Keratinocyte (primary cell): ENCODE results near the gene KLHL22. TPM values are rescaled to one million over a fixed set of nuclear protein-coding genes. Genes with fewer than 3 reads are reported as not detected.
A peak's percentile ranks its signal among the peaks of the same experiment; 100 is the strongest.
"Not testable (repeated sequence)": the region's sequence is repeated elsewhere in the genome, so short reads cannot be mapped to it uniquely, and the experiment has no call there.

Experiments used
- DNase-seq: peaks from one replicate; pipeline ENCODE4 v3.0.0-alpha.2; 2011; ENCODE audit warnings: low read depth, missing footprints, low spot score
- FAIRE-seq: peaks from 2 replicates; lab custom pipeline; 2011; peaks lifted over from hg19 to GRCh38; lab: Jason Lieb, UNC
- H2AFZ ChIP-seq: 2 replicates; pipeline ENCODE4 v1.6.0; 2012; ENCODE audit warnings: low read length, control low read depth, inconsistent platforms; ENCODE audit not compliant: control insufficient read depth
- H3K27ac ChIP-seq: 2 replicates; pipeline ENCODE4 v1.5.1; 2011; ENCODE audit warnings: low read length; ENCODE audit not compliant: control insufficient read depth, insufficient read depth
- H3K27me3 ChIP-seq: 3 replicates; pipeline ENCODE4 v1.6.0; 2011; ENCODE audit warnings: low read length; ENCODE audit not compliant: control insufficient read depth, insufficient read depth; ENCODE audit errors: extremely low read depth
- H3K36me3 ChIP-seq, 2 experiments: 2 replicates in 1 of 2; 3 replicates in 1 of 2; pipeline ENCODE4 v1.5.1; 2011; ENCODE audit warnings: low read length in 2 of 2, mild to moderate bottlenecking in 1 of 2; ENCODE audit not compliant: control insufficient read depth in 2 of 2, insufficient read depth in 2 of 2; ENCODE audit errors: extremely low read depth in 1 of 2
- H3K4me1 ChIP-seq: 3 replicates; pipeline ENCODE4 v1.5.1; 2011; ENCODE audit warnings: low read length; ENCODE audit not compliant: control insufficient read depth, insufficient read depth; ENCODE audit errors: extremely low read depth
- H3K4me2 ChIP-seq: 3 replicates; pipeline ENCODE4 v1.6.0; 2011; ENCODE audit warnings: low read depth, low read length; ENCODE audit not compliant: control insufficient read depth, insufficient read depth; ENCODE audit errors: extremely low read depth
- H3K4me3 ChIP-seq, 3 experiments: fragments of 200-600 bp in 1 of 3; sonication (generic) in 1 of 3; 2 replicates in 2 of 3; 3 replicates in 1 of 3; pipeline ENCODE4 v1.5.1; 2011 to 2016; ENCODE audit warnings: low read length in 3 of 3, mild to moderate bottlenecking in 3 of 3, control low read depth in 2 of 3, inconsistent platforms in 1 of 3, low read depth in 1 of 3, mixed read lengths in 1 of 3, mixed run types in 1 of 3, moderate library complexity in 1 of 3; ENCODE audit not compliant: control insufficient read depth in 2 of 3, insufficient read depth in 2 of 3; ENCODE audit errors: extremely low read depth in 1 of 3
- H3K79me2 ChIP-seq: 2 replicates; pipeline ENCODE4 v1.6.0; 2012; ENCODE audit warnings: low read length; ENCODE audit not compliant: control insufficient read depth, insufficient read depth
- H3K9ac ChIP-seq: 3 replicates; pipeline ENCODE4 v1.6.0; 2011; ENCODE audit warnings: low read length; ENCODE audit not compliant: control insufficient read depth, insufficient read depth; ENCODE audit errors: extremely low read depth
- H3K9me1 ChIP-seq: 3 replicates; pipeline ENCODE4 v1.6.0; 2011; ENCODE audit warnings: low read length; ENCODE audit not compliant: control insufficient read depth, insufficient read depth; ENCODE audit errors: extremely low read depth
- H3K9me3 ChIP-seq: 2 replicates; pipeline ENCODE4 v1.5.1; 2012; ENCODE audit warnings: low read depth, low read length; ENCODE audit not compliant: control insufficient read depth
- H4K20me1 ChIP-seq: 3 replicates; pipeline ENCODE4 v1.6.0; 2011; ENCODE audit warnings: low read length; ENCODE audit not compliant: control insufficient read depth, insufficient read depth; ENCODE audit errors: extremely low read depth
- EZH2 ChIP-seq: IDR thresholded peaks from one replicate; pipeline ENCODE4 v1.6.1; 2012; ENCODE audit warnings: inconsistent platforms, mild to moderate bottlenecking, low read length, moderate library complexity
- dilution Hi-C: fragments of 300-500 bp; cut with MboI; formaldehyde crosslinking; loops from one replicate; pipeline ENCODE4 v1.7.0; 2020; ENCODE audit warnings: low sequenced_read_pairs; ENCODE audit not compliant: extremely low pct_ligation_motif_present
- polyA plus RNA-seq, 5 experiments: library from polyadenylated mRNA; depleted of rRNA in 3 of 5; stranded (reverse) in 3 of 5; stranded (forward) in 1 of 5; unstranded in 1 of 5; fragments of >200 nt; gene quantifications; 1 replicate in 1 of 5; 2 replicates in 3 of 5; 3 replicates in 1 of 5; pipeline versions ENCODE4 v1.2.1 to v1.2.3, GENCODE V29; 2011 to 2012; ENCODE audit warnings: missing spikeins in 2 of 5, low read depth in 1 of 5, low replicate concordance in 1 of 5
- TF ChIP-seq, protein P1 (sequence below), 3 experiments: IDR thresholded peaks in 1 of 3; conservative IDR thresholded peaks in 1 of 3; optimal IDR thresholded peaks in 1 of 3; 2 replicates in 2 of 3; 3 replicates in 1 of 3; pipeline versions ENCODE3 to v1.5.1; 2011; ENCODE audit warnings: low read length in 3 of 3, mild to moderate bottlenecking in 3 of 3, moderate library complexity in 2 of 3, control low read depth in 1 of 3, inconsistent platforms in 1 of 3; ENCODE audit not compliant: insufficient read depth in 2 of 3; ENCODE audit errors: extremely low read depth in 1 of 3

KLHL22 gene
- polyA plus RNA-seq, 1 donor (not counting 4 experiments of a cell fraction or from before 2014, with no cell fraction given): 9.3 TPM

GRCh38 chr22:20393705-20394476 is 101.7 kb downstream of the KLHL22 start, which contains the start of gene ZNF74:
Gene ZNF74, plus strand, starts transcription at chr22:20394151. Its CDS starts 478 bp downstream, at chr22:20394629.
- Histone ChIP-seq H3K4me3 (peak within 1 kb of the TSS; percentile 72 to 88 (median 84)), H3K4me2 (peak within 1 kb of the TSS; percentile 87), H3K9me3 (no peaks in the 10 kb centered on the region), H3K27ac (peak within 1 kb of the TSS; percentile 29), H3K9me1 (no peaks in the 10 kb centered on the region), H3K36me3 (peaks cover 0 to 7% of the 10 kb centered on the region in 2 experiments), H3K9ac (peak within 1 kb of the TSS; percentile 75), H3K27me3 (no peaks in the 10 kb centered on the region), H2AFZ (peak within 1 kb of the TSS; percentile 93), H4K20me1 (no peaks in the 10 kb centered on the region), H3K79me2 (peaks cover 11% of the 10 kb centered on the region), H3K4me1 (peaks cover 6% of the 10 kb centered on the region)
- FAIRE-seq (peak; percentile 88), DNase-seq (peak; percentile 30)
- TF ChIP-seq, protein P1, sequence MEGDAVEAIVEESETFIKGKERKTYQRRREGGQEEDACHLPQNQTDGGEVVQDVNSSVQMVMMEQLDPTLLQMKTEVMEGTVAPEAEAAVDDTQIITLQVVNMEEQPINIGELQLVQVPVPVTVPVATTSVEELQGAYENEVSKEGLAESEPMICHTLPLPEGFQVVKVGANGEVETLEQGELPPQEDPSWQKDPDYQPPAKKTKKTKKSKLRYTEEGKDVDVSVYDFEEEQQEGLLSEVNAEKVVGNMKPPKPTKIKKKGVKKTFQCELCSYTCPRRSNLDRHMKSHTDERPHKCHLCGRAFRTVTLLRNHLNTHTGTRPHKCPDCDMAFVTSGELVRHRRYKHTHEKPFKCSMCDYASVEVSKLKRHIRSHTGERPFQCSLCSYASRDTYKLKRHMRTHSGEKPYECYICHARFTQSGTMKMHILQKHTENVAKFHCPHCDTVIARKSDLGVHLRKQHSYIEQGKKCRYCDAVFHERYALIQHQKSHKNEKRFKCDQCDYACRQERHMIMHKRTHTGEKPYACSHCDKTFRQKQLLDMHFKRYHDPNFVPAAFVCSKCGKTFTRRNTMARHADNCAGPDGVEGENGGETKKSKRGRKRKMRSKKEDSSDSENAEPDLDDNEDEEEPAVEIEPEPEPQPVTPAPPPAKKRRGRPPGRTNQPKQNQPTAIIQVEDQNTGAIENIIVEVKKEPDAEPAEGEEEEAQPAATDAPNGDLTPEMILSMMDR (optimal IDR thresholded peaks at IDR 0.05 in 1 of 3, IDR thresholded peaks at IDR 0.05 in 1 of 3, conservative IDR thresholded peaks at IDR 0.05 in 1 of 3; ENCODE audit: extremely low read depth in 1 of 3, insufficient read depth in 2 of 3, low read length in 3 of 3): no peak
- TF ChIP-seq EZH2: no peak
- dilution Hi-C loops: no loop called here

DNA sequence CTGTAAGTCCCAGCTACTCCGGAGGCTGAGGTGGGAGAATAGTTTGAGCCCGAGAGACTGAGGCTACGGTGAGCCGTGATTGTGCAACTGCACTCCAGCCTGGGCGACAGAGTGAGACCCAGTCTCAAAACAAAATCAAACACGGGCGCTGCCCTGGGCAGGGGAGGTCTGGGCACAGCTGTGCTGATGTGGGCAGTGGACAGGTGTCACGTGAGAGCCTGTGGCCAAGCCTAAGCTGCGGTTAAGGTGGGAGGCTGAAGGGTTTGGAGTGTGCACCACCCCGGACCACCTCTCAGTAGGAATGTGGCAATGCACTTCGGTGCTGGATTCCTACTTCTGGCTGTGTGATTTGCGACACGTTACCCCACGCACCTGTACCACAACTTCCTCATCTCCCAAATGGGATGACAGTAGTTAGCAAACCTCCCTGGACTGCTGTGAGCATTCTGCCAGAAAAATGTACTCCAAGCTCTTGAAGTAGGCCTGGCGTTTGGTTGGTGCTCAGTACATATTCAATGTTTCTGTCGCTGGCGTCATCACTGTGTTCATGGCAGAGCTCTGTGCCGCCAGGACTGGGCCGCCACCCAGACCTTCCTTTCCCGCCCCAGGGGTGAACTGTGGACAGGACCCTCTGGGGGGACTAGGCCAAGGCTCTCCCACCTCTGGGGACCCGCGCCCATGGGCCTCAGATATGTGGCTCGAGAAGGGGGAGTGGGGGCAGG is 102.5 kb downstream of the KLHL22 start:
- peak; percentile 20 for FAIRE-seq
- no peaks in the 10 kb centered on the region for H3K9me3 ChIP-seq
- H3K27me3 ChIP-seq: no peaks in the 10 kb centered on the region
- dilution Hi-C loops: no loop called here
- peak overlapping the region; percentile 87 for H3K4me2 ChIP-seq
- H3K79me2 ChIP-seq: peaks cover 11% of the 10 kb centered on the region
- H4K20me1 ChIP-seq: no peaks in the 10 kb centered on the region
- peak overlapping the region; percentile 72 to 88 (median 84) for H3K4me3 ChIP-seq
- DNase-seq: no peak
- TF ChIP-seq, protein P1 (optimal IDR thresholded peaks at IDR 0.05 in 1 of 3, IDR thresholded peaks at IDR 0.05 in 1 of 3, conservative IDR thresholded peaks at IDR 0.05 in 1 of 3; ENCODE audit: extremely low read depth in 1 of 3, insufficient read depth in 2 of 3, low read length in 3 of 3): no peak
- no peak for TF ChIP-seq EZH2
- peak overlapping the region; percentile 93 for H2AFZ ChIP-seq
- peak overlapping the region; percentile 29 for H3K27ac ChIP-seq
- H3K4me1 ChIP-seq: peaks cover 6% of the 10 kb centered on the region
- peak overlapping the region; percentile 75 for H3K9ac ChIP-seq
- H3K9me1 ChIP-seq: no peaks in the 10 kb centered on the region
- H3K36me3 ChIP-seq: peaks cover 0 to 7% of the 10 kb centered on the region in 2 experiments

DNA sequence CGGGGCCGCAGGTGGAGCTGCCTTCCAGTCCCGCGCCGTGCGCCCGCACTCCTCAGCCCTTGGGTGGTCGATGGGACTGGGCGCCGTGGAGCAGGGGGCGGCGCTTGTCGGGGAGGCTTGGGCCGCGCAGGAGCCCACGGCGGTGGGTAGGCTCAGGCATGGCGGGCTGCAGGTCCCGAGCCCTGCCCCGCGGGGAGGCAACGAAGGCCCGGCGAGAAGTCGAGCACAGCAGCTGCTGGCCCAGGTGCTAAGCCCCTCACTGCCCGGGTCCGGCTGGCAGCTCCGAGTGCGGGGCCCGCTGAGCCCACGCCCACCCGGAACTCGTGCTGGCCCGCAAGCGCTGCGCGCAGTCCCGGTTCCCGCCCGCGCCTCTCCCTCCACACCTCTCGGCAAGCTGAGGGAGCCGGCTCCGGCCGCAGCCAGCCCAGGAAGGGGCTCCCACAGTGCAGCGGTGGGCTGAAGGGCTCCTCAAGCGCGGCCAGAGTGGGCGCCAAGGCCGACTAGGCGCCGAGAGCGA is 103.2 kb downstream of the KLHL22 start:
- H3K36me3 ChIP-seq, DNase-seq, dilution Hi-C loops: not testable (repeated sequence)

More for the DNA sequence above, 103.2 kb downstream of the KLHL22 start:
- H3K27ac ChIP-seq, H3K9ac ChIP-seq, H3K4me2 ChIP-seq, H3K27me3 ChIP-seq, H2AFZ ChIP-seq, H4K20me1 ChIP-seq, H3K4me3 ChIP-seq, H3K79me2 ChIP-seq, FAIRE-seq, H3K9me3 ChIP-seq, H3K9me1 ChIP-seq, H3K4me1 ChIP-seq: not testable (repeated sequence)
